Neural cell (in vitro differentiated cells): ENCODE measurements around the gene KL.

Experiments
- CTCF ChIP-seq: fragments of 450-650 bp; IDR thresholded peaks from 2 replicates; pipeline ENCODE4 v1.5.1; 2014; ENCODE audit warnings: antibody characterized with exemption, mild to moderate bottlenecking, moderate library complexity; ENCODE audit not compliant: poor library complexity, severe bottlenecking
- EZH2 ChIP-seq: fragments of 200-600, 300-800 bp; shearing (Covaris generic), sonication (generic); IDR thresholded peaks from 2 replicates; pipeline ENCODE4 v1.6.1; 2014; ENCODE audit warnings: antibody characterized with exemption, low read length, borderline replicate concordance, mild to moderate bottlenecking; ENCODE audit not compliant: insufficient read depth, poor library complexity, severe bottlenecking

GRCh38 chr13:33037673-33038072 is 21.4 kb downstream of the KL start:
- TF ChIP-seq CTCF, result no peak
- no peak for TF ChIP-seq EZH2
